Common myeloid progenitor, CD34-positive (primary cell): Measurements from ENCODE around the gene CYB5RL.

Source experiments
- CTCF ChIA-PET: fragments of 350-600 bp; sonication (Branson Sonifier 250); formaldehyde crosslinking; loops from one replicate; lab custom pipeline; 2021; ENCODE audit warnings: antibody characterized with exemption; lab: Charles Lee
- POLR2A ChIA-PET: fragments of 350-600 bp; sonication (Branson Sonifier 250); formaldehyde crosslinking; loops from one replicate; lab custom pipeline; 2021; ENCODE audit warnings: antibody characterized with exemption; lab: Charles Lee
- DNase-seq, 3 donors: peaks; one replicate each; pipeline versions ENCODE4 v3.0.0 to v3.0.0-alpha.2; 2013
- H3K27ac ChIP-seq, 2 experiments: 1 replicate in 1 of 2; 2 replicates in 1 of 2; pipeline ENCODE4 v1.7.0; 2013; ENCODE audit warnings: inconsistent platforms in 2 of 2, low read length in 2 of 2, mild to moderate bottlenecking in 2 of 2, low read depth in 1 of 2, moderate library complexity in 1 of 2; ENCODE audit not compliant: severe bottlenecking in 2 of 2, insufficient read depth in 1 of 2, poor library complexity in 1 of 2
- H3K27me3 ChIP-seq, 5 experiments: replicated peaks in 2 of 5; 1 replicate in 3 of 5; 2 replicates in 2 of 5; pipeline versions ENCODE4 v1.6.1 to v1.7.0; 2013; ENCODE audit warnings: low read length in 4 of 5, mild to moderate bottlenecking in 2 of 5, moderate library complexity in 2 of 5, inconsistent platforms in 1 of 5; ENCODE audit not compliant: insufficient read depth in 5 of 5, control insufficient read depth in 4 of 5
- H3K36me3 ChIP-seq, 4 experiments: 1 replicate in 2 of 4; 2 replicates in 2 of 4; pipeline versions ENCODE4 v1.6.1 to v1.7.0; 2013; ENCODE audit warnings: low read length in 3 of 4, control low read depth in 1 of 4, mild to moderate bottlenecking in 1 of 4; ENCODE audit not compliant: control insufficient read depth in 4 of 4, insufficient read depth in 4 of 4
- H3K4me1 ChIP-seq, 4 experiments: 1 replicate in 3 of 4; 2 replicates in 1 of 4; pipeline versions ENCODE4 v1.6.1 to v1.7.1; 2013; ENCODE audit warnings: low read length in 3 of 4, mild to moderate bottlenecking in 3 of 4, control low read depth in 1 of 4, inconsistent platforms in 1 of 4, moderate library complexity in 1 of 4; ENCODE audit not compliant: control insufficient read depth in 4 of 4, insufficient read depth in 4 of 4; ENCODE audit errors: control extremely low read depth in 1 of 4
- H3K4me3 ChIP-seq, 7 experiments: 1 replicate in 4 of 7; 2 replicates in 3 of 7; pipeline versions ENCODE4 v1.5.1 to v1.7.0; 2013; ENCODE audit warnings: mild to moderate bottlenecking in 7 of 7, low read length in 6 of 7, moderate library complexity in 6 of 7, inconsistent platforms in 2 of 7, low read depth in 2 of 7, control low read depth in 1 of 7; ENCODE audit not compliant: insufficient read depth in 4 of 7, control insufficient read depth in 1 of 7; ENCODE audit errors: extremely low read depth in 1 of 7
- H3K9me3 ChIP-seq, 5 experiments: 1 replicate in 4 of 5; 2 replicates in 1 of 5; pipeline versions ENCODE4 v1.6.1 to v1.7.1; 2013; ENCODE audit warnings: low read length in 4 of 5, mild to moderate bottlenecking in 2 of 5, inconsistent platforms in 1 of 5, low read depth in 1 of 5, moderate library complexity in 1 of 5; ENCODE audit not compliant: control insufficient read depth in 4 of 5, insufficient read depth in 2 of 5; ENCODE audit errors: control extremely low read depth in 1 of 5
- WGBS: methylation state at CpG from one replicate; pipeline ENCODE4 v1.1.5; 2013; ENCODE audit not compliant: insufficient coverage; 5-methylcytosine and 5-hydroxymethylcytosine counted together

Gene CYB5RL

DNA sequence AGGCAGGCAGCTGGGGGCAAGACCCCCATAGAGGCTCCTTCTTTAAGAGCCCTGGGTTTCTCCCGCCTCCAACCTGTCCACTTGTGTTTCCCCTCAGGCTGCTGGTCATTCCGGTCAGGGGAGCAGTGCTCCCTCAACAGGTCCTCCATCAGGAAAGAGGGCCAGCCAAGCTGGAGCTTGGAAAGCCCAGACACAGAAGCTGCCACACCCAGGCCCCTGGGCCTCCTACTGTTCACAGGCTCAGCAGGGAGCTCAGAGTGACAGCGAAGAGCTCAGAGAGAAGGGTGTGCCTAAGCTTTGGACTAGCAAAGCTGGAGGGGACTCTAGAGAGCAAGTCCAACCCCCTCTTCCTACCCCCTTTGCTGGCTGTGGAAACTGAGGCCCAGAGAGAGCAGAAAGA is 36.8 kb downstream of the CYB5RL start:
- no peaks in the 10 kb centered on the region for H3K4me1 ChIP-seq
- H3K27me3 ChIP-seq: no peaks in the 10 kb centered on the region
- H3K9me3 ChIP-seq: no peaks in the 10 kb centered on the region
- H3K4me3 ChIP-seq: no peak overlapping the region
- 86% methylated on average over 2 of the region's 3 CpGs for WGBS
- CTCF ChIA-PET: no interaction called here
- POLR2A ChIA-PET: no interaction called here
- H3K36me3 ChIP-seq: no peaks in the 10 kb centered on the region
- no peak overlapping the region for H3K27ac ChIP-seq
- DNase-seq: no peak

DNA sequence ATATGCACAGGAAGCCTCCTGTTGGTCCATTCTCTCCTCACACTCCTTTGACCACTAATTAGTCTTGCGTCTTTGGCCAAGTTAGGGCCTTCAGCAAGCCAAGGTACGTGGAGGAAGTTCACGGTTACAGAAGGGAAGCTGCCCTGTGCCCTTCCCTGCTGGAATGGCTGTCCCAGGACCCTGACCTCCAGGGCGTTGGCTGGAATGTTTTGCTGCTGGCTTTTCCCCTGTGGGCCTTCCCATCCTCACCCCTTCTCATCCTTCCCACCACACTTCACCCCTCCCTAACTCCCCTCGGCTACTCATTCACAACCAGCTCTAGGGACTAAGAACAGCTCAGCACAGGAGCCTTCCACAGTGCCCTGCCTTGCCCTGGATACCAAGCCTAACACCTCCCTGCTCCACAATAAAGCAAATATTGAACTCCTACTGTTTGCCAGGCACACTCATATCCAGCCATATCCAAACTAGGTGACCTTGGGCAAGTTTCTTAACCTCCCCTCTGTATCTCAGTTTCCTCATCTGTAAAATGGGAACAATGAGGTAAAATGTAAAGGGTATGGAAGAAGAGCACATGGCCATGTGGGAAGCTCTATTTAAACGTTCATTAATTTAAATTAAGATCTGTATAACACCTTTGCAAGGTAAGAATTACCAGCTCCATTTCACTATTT is 38.2 kb downstream of the CYB5RL start:
- H3K36me3 ChIP-seq: no peaks in the 10 kb centered on the region
- no peaks in the 10 kb centered on the region for H3K4me1 ChIP-seq
- CTCF ChIA-PET: interaction anchor here (1.5 kb wide), 1 partner anchor 13 kb away, joined by 3 read pairs; no protein-coding TSS in a partner anchor
- DNase-seq: no peak
- no peak overlapping the region for H3K27ac ChIP-seq
- no peaks in the 10 kb centered on the region for H3K9me3 ChIP-seq
- 98% methylated on average over 6 of the region's 6 CpGs for WGBS
- no peak overlapping the region for H3K4me3 ChIP-seq
- POLR2A ChIA-PET: no interaction called here
- no peaks in the 10 kb centered on the region for H3K27me3 ChIP-seq

DNA sequence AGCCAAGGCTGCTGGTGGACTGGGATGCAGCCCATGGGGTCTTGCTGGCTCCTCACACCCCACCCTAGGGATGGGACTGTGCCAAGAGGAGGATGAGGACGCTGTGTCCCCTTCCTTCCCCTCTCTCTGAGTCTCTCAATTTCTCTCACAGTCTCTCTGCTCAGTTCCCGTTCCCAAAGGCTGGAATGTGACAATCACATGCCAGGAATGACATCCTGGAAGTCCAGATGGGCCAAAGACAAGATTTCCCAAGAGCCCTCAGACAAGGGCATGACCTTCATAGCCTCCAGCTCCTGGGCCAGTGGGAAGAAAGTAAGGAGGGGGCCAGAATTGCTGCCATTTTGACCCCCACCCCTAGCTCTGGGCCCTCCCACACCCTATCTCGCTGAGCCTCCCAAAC is 39.5 kb downstream of the CYB5RL start:
- H3K27me3 ChIP-seq: no peaks in the 10 kb centered on the region
- ChIA-PET CTCF (interaction anchor here (1.0 kb wide), 1 partner anchor 10 kb away, joined by 3 read pairs; no protein-coding TSS in a partner anchor), POLR2A (interaction anchor here (0.6 kb wide), 1 partner anchor 101 kb away, joined by 5 read pairs; no protein-coding TSS in a partner anchor)
- H3K9me3 ChIP-seq: no peaks in the 10 kb centered on the region
- no peaks in the 10 kb centered on the region for H3K36me3 ChIP-seq
- H3K27ac ChIP-seq: no peak overlapping the region
- 86% methylated on average over 1 of the region's 3 CpGs for WGBS
- DNase-seq: no peak
- H3K4me1 ChIP-seq: peaks cover 0 to 5% (median 0%) of the 10 kb centered on the region in 4 experiments
- H3K4me3 ChIP-seq: no peak overlapping the region

DNA sequence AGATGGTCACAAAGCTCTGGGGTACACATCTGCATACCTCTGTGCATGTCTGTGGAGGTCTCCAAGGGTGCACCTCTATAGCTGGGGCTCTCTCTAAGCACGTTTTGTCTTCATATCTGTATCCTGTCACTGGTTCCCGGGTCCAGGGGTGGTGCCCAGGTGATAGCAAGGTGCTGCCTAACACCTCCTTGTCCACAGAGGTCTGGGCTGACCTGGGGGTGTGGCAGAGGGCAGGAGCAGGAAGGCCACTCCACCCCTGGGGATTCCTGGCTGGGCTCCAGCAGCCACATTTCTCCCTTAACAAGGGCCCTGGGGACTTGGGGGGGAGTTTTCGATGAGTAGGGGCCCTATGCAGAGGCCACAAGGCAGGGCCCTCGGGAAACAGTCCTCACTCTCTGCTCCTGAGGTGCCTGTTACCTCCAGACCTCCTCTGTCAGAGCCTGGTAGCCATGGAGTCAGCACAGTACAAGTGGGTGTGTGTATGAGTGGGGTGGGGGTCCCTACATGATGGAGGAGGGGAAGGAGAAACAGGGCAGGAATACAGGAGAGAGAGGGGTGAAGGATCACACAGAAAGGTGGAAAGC is 40.0 kb downstream of the CYB5RL start:
- Histone ChIP-seq H3K36me3 (no peaks in the 10 kb centered on the region), H3K9me3 (no peaks in the 10 kb centered on the region), H3K4me1 (peaks cover 0 to 5% (median 0%) of the 10 kb centered on the region in 4 experiments), H3K27me3 (no peaks in the 10 kb centered on the region), H3K4me3 (no peak overlapping the region), H3K27ac (no peak overlapping the region)
- CTCF ChIA-PET: interaction anchor here (1.0 kb wide), 1 partner anchor 10 kb away, joined by 3 read pairs; no protein-coding TSS in a partner anchor
- no peak for DNase-seq
- 93% methylated on average over 3 of the region's 4 CpGs for WGBS
- POLR2A ChIA-PET: interaction anchor here (0.6 kb wide), 1 partner anchor 102 kb away, joined by 5 read pairs; no protein-coding TSS in a partner anchor

DNA sequence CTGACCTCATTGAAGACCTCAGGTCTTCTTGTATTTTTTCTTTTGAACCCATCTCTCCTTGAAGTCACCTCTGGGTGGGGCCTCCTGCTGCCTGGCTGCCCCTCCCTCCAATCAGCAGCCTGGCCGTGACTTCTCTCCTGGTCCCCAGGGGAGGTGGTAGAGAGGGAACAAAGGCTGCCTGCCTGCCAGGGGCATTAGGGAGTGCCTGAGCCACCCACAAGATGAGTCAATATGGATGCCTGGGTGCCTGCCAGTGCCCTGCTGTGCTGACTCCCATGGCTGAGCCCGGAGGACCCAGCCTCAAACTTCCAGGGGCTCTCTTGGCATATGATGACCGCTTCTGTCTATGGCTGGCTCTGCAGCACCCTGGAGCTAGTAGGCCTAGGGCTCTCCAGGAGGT is 41.8 kb downstream of the CYB5RL start:
- Histone ChIP-seq H3K4me3 (no peak overlapping the region), H3K27me3 (no peaks in the 10 kb centered on the region), H3K9me3 (no peaks in the 10 kb centered on the region), H3K27ac (no peak overlapping the region), H3K4me1 (peaks cover 0 to 11% (median 5%) of the 10 kb centered on the region in 4 experiments), H3K36me3 (no peaks in the 10 kb centered on the region)
- DNase-seq: no peak
- ChIA-PET POLR2A (no interaction called here), CTCF (no interaction called here)
- 100% methylated on average over 2 of the region's 3 CpGs for WGBS

DNA sequence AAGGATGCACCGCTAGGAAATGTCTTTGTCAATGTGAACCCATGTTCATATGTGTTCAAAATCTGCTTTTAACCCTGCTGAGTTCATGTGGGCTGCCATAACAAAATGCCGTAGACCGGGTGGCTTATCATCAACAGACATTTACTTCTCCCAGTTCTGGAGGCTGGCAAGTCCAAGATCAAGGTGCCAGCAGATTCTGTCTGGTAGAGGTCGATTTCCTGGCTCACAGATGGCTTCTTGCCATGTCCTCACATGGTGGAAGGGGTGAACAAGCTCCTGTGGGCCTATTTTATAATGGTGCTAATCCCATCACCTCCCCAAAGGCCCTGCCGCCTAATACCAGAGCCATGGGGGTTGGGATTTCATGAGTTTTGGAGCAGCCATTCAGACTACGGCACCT is 42.4 kb downstream of the CYB5RL start:
- ChIA-PET POLR2A (no interaction called here), CTCF (interaction anchor here (0.8 kb wide), 1 partner anchor 37 kb away, joined by 4 read pairs; no protein-coding TSS in a partner anchor)
- H3K27ac ChIP-seq: no peak overlapping the region
- no peaks in the 10 kb centered on the region for H3K27me3 ChIP-seq
- H3K4me1 ChIP-seq: peaks cover 0 to 11% (median 5%) of the 10 kb centered on the region in 4 experiments
- no peaks in the 10 kb centered on the region for H3K36me3 ChIP-seq
- DNase-seq: no peak
- no peaks in the 10 kb centered on the region for H3K9me3 ChIP-seq
- no peak overlapping the region for H3K4me3 ChIP-seq
- WGBS: 96% methylated on average over 4 of the region's 6 CpGs

DNA sequence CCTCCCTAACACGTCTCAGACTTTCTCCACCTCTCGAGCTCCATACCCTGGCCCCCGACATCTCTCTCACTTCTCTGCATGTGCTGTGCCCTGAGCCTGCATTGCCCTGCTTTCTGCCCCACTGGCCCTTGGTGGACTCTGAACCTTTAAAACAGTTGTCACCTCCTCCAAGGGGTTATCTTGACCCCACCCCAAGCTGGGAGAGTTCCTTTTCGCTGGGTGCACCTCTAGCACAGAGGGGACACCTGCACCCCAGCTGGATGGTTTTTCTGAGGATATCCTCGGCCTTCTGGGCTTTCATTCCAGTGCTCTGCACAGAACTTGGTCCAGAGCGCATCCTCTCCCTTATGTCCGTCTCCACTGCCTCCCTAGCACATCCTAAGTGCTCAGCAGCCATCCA is 42.8 kb downstream of the CYB5RL start:
- ChIA-PET CTCF (interaction anchor here (0.8 kb wide), 1 partner anchor 37 kb away, joined by 4 read pairs; no protein-coding TSS in a partner anchor), POLR2A (no interaction called here)
- Histone ChIP-seq H3K27ac (no peak overlapping the region), H3K27me3 (no peaks in the 10 kb centered on the region), H3K36me3 (no peaks in the 10 kb centered on the region), H3K9me3 (no peaks in the 10 kb centered on the region), H3K4me1 (peaks cover 0 to 11% (median 5%) of the 10 kb centered on the region in 4 experiments), H3K4me3 (no peak overlapping the region)
- 96% methylated on average over 7 of the region's 7 CpGs for WGBS
- DNase-seq: no peak
